Fibroblast of peridontal ligament (primary cell): ENCODE data around the gene LINGO3.

ENCODE experiments used
- DNase-seq: peaks from one replicate; pipeline ENCODE4 v3.0.0-alpha.2; 2010; ENCODE audit errors: extremely low read depth

The LINGO3 gene

DNA sequence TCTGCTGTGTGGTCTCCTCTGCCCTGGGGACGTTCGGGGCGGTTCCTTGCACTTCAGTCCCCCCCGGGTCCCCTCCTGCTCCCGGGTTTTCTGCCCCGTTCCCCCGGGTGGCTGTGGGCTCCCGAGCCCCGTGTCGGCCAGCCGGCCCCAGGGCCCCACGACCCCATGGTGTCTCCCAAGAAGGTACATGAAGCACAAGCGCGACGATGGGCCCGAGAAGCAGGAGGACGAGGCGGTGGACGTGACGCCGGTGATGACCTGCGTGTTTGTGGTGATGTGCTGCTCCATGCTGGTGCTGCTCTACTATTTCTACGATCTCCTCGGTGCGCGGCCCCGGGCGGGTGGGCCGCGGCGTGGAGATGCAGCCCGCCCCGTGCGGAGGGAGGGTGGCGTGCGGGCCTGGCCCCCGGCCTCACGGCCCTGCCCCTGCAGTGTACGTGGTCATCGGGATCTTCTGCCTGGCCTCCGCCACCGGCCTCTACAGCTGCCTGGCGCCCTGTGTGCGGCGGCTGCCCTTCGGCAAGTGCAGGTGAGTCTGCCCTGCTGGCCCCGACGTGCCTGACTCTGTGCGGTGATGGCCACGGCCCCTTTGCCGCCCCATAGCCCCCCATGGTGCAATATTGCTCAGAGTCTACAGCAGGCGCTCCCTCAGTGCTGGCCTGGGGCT, 31.8 kb upstream of the LINGO3 start:
- no peak for DNase-seq

DNA sequence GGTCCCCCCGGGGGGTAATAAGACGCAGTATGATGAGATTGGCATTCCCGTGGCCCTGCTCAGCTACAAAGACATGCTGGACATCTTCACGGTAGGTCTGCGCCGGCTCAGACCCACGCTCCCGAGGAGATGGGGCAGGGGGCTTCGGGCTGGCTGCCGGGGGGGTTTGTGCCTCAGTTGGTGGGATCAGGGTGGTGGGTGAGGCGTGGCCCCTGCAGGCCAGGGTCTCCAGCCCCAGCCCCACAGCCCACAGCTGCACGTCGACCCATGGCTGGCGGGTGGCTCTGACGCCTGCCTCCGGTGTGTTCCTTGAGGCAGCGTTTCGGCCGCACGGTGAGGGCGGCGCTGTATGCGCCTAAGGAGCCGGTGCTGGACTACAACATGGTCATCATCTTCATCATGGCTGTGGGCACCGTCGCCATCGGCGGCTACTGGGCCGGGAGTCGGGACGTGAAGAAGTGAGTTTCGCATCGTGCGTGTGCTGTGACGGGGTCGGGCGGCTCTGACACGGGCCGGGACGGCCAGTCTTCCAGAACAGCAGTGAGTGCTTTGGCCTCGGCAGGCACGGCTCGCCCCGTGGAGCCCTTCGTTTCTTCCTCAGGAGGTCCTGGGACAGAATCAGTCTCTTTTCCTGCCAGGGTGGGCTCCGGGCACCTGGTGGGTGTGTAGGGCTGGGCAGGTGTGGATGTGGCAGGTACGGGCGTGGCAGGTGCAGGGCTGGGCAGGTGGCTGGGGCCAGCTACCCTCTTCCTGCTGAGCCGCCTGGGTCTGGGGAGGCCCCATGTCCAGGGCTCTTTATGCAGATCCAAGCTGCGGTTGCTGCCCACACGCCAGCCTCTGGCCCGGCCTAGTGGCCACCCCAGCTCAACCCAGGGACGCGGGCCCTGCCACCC, 31.0 kb upstream of the LINGO3 start:
- DNase-seq = no peak

DNA sequence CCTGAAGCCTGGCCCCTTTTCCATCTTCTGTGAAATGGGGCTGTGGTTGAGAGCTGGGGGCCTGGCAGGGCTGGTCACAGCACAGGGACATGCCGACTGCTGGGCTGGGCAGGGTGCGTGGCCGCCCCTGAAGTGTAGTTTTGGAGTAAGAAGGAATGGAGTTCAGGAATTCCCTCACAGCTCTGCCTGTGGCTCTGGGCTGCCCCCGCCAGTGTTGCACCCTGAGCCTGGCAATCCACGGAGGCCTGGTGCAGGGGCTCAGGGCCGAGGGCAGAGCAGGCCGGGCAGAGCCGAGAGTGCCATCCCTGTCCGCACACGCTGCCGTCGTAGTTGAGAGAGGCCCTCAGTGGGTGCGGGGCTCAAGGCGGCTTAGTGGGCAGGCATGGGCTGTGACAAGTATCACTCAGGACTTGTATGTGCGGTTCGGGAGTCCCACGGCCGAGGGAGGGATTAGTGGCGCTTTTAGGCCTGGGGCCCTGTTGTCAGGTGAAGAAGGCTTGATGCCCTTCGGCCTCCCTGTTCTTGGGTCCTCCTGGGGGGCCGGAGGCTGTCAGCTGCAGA, 30.2 kb upstream of the LINGO3 start:
- no peak for DNase-seq

DNA sequence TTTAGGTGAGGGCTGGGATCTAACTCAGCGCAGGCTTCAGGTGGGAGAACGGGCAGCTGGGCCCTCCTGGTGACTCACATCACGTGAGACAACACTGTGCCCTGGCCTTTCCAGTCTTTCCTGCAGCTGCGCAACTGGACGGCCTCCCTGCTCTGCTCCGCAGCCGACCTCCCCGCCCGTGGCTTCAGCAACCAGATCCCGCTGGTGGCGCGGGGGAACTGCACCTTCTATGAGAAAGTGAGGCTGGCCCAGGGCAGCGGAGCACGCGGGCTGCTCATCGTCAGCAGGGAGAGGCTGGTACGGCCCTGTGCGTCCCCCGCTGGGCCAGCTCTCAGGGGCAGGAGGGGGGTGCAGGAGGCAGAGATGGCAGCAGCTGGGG, 29.4 kb upstream of the LINGO3 start:
- DNase-seq = no peak

DNA sequence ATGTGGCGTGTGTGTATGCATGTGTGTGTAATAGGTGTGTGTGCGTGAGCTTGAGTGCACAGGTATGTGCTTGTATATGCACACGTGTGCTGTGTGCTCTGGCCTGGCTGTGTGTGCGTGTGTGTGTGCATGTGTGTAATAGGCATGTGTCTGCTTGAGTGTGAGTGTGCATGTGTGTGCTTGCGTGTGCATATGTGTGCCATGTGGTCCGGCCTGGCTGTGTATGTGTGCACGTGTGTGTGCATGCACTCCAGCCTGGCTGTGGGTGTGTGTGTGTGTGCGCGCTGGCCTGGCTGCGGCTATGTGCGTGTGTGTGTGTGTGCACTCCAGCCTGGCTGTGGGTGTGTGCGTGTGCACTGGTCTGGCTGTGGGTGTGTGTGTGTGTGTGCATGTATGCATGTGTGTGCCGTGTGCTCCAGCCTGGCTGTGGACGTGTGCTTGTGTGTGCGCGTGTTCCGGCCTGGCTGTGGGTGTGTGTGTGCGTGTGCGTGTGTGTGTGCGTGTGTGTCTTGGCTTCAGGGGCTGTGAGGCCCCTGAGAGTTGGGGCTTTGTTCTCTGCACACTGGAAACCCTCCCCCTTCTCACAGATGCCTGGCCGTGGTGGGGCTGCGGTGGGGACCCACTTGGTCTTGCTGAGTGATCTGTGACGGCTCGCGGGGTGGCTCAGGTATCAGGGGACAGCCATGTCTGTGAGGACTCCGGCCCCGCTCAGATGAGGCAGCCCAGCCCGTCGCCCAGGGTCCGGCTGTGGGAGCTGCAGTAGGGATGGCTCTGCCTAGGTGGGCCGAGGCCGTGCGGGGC, 28.8 kb upstream of the LINGO3 start:
- DNase-seq = no peak

DNA sequence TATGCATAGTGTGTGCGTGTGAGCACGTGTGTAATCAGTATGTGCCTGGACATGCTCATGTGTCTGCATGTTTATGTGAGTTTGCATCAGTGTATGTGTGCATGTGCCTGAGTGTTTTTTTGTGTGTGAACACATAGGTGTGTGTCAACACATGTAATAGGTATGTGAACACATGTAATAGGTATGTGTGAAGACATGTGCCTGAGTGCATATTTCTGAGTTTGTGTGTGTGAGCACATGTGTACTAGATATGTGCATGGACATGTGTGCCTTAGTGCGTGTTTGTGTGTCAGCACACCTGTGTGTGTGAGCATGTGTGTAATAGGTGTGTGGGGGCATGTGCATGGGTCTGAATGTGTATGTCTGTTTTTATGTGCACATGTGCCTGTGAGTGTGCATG, 27.9 kb upstream of the LINGO3 start:
- no peak for DNase-seq

DNA sequence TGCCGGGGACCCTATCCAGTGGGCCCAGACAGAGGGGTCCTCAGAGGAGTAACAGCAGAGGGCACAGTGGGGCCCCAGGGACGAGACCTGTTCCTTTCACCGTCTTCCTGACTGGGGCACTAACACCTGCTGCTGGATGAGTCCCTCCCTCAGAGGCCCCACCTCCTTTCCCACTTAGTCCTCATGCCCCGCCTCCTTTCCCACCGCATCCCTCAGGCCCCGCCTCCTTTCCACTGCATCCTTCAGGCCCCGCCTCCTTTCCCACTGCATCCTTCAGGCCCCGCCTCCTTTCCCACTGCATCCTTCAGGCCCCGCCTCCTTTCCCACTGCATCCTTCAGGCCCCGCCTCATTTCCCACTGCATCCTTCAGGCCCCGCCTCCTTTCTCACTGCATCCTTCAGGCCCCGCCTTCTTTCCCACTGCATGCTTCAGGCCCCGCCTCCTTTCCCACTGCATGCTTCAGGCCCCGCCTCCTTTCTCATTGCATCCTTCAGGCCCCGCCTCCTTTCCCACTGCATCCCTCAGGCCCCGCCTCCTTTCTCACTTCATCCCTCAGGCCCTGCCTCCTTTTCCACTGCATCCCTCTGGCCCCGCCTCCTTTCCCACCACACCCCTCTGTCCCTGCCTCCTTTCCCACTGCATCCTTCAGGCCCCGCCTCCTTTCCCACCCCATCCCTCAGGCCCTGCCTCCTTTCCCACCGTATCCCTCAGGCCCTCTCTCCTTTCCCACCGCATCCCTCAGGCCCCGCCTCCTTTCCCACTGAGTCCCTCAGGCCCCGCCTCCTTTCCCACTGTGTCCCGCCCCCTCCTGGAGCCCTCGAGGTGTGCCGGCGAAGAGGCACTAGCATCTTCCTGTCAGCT, 27.3 kb upstream of the LINGO3 start:
- no peak for DNase-seq

DNA sequence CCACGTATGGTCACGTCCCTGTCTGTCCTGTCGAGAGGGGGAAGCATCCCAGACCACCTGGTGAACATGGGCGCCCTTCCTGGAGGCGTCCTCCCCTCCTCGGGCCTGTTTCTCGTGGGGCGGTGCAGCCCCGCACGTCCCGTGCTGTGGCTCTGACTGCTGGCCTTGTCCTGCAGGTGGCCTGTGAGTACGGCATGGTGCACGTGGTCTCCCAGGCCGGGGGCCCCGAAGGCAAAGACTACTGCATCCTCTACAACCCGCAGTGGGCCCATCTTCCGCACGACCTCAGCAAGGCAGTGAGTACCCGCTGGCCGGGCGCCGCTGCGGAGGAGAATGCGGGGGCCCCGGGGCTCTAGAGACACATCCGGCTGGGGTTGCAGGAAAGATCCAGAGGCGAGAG, 26.5 kb upstream of the LINGO3 start:
- no peak for DNase-seq

DNA sequence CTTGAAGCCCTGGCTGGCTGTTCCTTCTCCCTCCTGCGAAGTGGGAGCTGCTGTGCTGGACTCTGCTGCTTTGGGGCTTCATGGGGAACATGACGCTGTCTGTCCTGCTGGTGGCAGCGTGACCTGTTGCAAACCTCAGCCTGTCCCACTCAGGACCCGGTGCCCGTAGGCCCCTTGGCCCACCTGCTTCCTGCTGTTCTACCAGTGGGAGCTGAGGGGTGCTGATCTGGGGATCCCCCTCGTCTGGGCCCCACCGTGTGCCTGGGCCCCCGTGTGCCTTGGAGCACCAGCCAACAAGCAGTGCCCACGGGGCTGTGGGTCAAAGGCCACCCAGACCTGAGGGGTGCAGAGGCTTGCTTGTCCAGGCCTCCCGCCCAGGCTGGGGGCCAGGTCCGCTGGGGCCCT, 25.9 kb upstream of the LINGO3 start:
- DNase-seq = no peak

DNA sequence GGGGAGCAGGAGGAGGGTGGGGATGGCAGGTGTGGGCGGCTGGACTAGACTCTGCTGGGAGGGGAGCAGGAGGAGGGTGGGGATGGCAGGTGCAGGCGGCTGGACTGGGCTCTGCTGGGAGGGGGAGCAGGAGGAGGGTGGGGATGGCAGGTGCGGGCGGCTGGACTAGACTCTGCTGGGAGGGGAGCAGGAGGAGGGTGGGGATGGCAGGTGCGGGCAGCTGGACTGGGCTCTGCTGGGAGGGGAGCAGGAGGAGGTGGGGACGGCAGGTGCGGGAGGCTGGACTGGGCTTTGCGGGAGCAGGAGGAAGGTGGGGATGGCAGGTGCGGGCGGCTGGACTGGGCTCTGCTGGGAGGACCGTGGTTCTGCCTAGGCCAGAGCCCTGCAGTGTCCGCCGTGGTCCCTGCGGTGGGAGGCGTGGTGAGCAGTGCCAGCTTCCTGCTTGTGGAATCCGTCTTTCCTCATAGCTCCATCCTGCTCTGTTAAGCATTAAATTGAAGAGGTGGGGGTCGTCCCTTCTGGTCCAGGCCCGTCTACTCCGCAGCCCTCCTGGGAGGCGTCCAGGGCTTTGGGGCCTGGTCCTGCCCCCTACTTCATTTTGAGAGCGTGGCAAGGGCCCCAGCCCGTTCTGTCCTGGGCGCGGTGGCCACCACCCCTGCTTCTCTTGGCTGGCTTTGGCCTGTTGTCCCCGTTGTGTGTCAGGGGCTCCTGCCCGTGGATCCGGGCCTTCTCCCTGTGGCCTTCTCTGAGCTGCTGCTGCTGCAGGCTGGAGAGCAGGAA, 25.3 kb upstream of the LINGO3 start:
- no peak for DNase-seq

DNA sequence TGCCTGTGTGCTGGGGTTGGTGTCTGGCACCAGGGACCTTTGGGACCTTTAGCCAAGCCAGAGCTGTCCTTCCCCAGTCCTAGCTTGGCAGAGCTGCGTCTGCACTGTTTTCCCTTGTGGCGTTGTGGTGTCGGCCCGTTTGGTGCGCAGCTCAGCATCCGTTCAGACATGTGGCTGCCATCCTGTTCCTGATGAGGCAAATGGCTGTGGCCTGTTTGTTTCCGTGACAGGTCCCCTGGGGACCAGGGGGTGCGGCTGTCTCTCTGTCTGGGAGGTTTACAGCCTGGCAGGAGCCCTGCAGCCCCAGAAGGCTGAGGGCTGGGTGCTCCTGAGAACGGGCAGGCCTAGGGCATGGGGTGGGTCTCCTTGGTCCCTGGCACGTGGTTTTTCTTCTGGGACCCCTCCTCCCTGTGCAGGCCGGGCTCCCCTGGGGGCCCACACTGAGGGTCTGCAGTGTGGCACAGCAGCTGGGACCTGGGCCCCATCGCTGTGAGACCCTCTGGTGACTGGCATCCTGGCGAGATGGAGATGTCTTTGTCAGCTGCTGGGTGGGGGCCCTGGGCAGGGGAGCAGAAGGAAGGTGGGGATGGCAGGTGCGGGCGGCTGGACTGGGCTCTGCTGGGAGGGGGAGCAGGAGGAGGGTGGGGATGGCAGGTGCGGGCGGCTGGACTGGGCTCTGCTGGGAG, 24.5 kb upstream of the LINGO3 start:
- no peak for DNase-seq

DNA sequence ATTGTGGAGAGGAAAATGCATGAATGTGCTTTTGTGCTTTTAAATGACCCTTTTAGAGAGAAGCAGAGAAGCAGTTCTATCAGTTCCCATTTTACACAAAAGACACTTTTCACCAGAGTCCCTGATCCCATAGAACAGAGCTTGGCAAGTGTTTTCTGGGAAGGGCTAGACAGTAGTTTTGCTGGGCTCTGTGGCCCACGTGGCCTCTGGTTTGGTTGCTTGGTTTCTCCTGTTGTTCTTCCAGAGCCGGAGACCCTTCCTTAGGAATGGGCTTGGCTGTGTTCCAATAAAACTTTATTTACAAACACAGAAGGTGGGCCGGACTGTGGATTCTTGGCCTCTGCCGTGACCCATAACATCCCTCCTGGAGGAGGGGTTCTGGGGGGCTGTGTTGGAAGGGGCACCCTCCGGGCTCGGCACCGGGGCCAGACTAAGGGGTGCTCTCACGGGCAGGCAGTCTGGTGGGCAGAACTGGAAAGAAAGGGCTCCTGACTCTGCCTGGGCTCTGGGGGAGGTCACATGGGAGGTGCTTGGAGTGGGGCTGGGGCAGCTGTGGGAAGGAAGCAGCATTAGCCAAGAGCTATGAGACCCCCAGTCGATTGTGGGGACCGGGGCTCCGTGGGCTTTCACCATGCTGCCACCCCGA, 23.8 kb upstream of the LINGO3 start:
- no peak for DNase-seq

DNA sequence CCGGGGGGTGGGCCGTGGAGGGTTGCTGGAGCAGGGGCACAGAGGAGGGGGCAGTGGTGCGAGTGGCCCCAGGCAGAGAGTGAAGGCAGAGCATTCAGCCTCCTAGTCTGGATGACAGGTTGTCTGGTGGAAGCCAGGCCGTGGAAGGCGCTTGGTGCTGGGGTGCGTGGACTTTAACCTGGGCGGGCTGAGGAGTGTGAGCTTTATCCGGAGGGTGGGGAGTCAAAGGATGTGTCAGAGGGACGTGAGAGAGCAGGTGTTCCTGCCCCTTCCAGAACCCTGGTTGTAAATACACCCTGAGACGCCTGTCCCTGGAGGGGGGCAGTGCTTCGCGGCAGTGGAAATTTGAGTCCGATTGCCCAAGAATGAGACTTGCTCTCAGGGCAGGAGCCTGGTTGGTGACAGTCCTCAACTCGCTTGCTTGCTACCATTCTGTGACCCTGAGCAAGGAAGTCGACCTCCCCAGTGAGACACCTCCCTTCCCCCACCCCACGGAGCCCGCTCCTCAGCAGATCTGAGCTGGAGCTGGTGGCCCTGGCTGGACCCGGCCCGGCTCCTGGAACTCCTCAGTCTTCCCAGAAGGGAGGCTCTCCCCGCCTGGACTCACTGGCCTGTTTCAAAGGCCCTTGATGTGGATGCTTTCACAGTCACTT, 22.8 kb upstream of the LINGO3 start:
- no peak for DNase-seq

DNA sequence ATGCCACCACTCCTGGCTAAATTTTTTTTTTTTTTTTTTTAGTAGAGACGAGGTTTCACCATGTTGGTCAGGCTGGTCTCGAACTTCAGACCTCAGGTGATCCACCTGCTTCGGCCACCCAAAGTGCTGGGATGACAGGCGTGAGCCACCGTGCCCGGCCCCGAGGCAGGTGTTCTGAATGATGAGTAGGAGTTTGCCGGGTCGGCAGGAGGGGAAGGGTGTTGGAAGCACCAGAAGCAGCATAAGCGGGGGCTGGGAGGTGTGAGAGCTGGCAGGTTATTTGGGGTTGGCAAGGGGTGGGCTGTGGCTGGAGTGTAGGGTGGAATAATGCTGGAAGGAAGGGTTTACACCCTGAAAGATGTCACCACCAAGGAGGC, 22.3 kb upstream of the LINGO3 start:
- no peak for DNase-seq

DNA sequence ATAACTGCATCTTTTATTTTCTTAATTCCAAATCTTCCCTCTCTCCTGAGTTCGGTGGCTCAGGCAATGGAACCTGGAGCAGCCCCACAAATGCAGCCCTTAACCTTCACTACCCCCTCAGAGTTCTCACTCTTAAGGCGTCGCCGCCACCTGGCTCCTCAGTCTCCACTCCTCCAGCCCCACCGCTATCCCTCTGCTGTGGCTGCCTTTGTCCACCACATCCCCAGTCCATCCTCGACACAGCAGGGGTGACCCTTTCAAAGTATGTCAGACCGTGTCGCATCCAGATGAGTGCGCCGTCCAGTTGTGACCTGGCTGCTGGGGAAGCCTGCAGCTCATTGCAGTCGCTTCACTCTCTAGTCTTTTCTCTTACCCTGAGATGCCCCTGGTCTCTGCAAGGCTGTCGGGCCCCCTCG, 21.6 kb upstream of the LINGO3 start:
- no peak for DNase-seq

DNA sequence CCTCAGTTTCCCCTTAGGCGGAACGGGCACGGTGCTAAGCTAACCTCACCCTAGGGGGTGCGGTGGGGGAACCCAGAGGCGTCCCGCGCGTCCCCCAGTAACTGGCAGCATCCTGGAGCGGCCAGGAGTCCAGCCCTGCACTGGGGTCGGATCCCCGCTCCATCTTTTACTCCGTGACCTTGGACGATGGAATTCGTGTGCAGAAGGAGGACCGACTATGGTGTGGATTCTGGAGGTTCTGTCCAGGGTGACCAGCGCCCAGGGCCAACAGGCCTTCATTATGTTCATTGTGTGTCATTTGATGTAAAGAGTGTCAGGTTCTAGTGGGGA, 21.2 kb upstream of the LINGO3 start:
- DNase-seq = no peak

DNA sequence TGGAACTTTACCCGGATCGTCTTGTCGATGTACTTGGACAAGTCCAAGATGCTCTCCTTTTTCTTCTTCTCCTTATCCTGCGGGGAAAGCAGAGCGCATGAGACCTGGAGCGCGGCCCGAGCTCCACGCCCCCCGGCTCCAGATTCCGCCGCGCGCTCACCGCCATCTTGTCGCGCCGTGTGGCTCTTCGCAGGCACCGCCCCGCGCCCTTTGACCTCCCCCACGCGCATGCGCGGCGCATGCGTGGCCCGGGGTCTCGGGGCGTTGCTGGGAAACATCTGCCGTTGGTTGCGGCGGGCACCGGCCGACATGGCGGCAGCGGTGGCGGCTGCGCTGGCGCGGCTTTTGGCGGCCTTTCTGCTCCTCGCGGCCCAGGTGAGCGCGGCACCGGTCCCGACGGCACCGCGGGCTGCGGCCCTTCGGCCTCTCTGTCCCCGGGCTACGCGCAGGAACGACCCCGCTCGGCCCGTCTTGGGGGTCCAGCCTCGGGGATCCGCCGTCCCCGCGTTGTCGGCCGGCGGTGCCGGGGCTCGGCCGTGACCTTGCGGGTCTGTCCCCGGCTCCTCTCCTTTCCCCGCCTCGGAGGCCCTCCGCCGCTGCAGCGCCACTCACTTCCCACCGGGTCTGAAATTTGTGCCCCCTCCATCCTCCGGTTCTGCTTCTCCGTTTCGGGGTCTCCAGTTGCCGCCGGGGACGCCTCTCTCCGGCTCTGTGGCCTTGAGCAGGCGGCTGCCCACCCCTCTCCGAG, 20.6 kb upstream of the LINGO3 start, which contains the start of the genes LSM7 and SPPL2B:
TSS of gene LSM7 (minus strand) at position 186 of the 748 bp plus-strand sequence. CDS start at position 166, 20 bp downstream.
TSS of gene SPPL2B (plus strand) at position 284 of the 748 bp plus-strand sequence. CDS start at position 310, 26 bp downstream.
- peak; percentile 78 for DNase-seq
